HG03280 (cell line): ENCODE data around the gene ZNF566.
"Not testable (repeated sequence)": the region's sequence is repeated elsewhere in the genome, so short reads cannot be mapped to it uniquely, and the experiment has no call there.

Source experiments
- ATAC-seq: cut with Tn5 transposase; IDR thresholded peaks from one replicate; pipeline ENCODE4 v1.9.1; 2021; ENCODE audit warnings: mild to moderate bottlenecking, moderate library complexity; ENCODE audit not compliant: unreplicated experiment

ZNF566 gene

GRCh38 chr19:36489118-36489919 lies at the start of gene ZNF566:
Gene ZNF566, minus strand, starts transcription at chr19:36489561. Its CDS starts 13,004 bp downstream, at chr19:36476557.
- peak; percentile 80 for ATAC-seq

DNA sequence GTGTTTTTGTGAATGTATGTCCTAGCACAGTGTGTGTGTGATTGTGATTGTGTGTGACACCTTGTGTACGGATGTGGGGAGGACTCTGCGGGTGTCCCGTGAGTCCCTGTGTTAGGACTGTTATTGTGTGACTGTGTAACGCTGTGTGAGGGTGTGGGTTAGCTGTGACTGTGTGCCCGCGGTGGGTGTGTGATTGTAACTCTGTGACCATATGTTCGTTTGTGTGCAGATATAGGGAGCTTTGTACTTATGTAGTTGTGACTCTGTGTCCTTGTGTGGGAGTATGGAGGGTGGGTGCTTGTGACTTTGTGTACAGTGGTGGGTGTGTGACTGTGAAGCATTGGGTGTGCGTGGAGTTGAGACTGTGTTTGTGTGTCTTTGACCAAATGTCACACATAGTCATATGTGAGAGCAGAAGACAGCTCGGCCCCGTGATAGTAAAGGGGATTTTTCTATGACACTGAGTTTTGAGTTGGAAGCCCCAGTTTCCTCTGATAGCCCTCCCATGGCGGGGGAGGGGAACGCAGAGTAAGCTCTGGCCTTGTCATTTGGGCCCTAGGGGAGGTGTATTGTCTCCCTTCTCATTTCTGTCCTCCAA lies 39.7 kb upstream of the ZNF566 start:
- peak; percentile 21 for ATAC-seq

DNA sequence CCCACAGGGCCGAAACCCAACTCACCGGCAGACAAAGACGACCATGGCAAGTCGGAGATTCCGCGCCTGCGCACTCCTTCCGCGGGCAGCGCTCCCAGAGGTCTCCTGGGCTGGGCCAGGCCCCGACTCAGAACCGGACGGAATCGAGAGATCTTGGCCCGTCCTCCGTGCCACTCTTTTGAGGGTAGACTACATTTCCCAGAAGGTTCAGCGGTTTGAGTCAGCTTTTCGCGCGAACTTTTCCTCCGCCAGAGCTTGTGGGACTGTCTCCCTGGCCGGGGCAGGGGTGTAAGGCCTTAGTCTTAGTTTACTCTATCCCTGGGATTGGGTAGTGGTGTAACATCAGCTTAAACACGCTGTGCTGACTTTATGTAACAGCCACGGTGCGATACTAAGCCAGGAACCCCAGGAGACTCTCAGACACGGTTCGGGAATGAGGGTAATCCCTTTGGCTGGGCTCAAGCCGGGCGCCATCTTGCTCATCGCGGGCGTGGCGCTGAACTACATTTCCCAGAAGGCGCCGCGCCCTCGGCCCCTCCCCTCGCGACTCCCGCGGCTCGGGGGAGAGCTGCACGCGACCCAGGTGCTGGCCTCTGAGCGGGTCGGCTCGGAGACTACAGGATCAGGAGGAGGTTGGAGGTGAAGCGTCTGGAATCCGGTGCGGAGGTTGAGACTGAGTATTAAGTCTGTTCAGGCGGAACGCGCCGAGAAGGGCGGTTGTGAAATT lies 39.0 kb upstream of the ZNF566 start, which contains the start of gene ZNF260:
Gene ZNF260, minus strand, starts transcription at position 78 of the 727 bp plus-strand sequence. CDS start 13,033 bp downstream, outside the sequence.
- ATAC-seq: peak; percentile 86

DNA sequence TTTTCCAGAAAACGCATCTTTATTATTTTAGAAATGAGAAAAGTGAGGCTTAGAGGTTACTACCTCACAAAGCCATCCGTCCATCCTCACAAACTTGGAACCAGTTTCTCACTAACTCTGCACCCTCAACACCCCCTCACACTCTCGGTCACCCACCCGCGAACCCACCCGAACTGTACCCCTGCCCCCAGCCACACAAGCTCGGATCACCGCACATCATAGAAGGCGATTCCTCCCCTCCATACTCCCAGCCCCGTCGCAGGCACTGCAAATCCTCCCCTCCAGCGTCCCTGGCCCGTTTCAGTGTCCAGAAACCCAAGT lies 38.5 kb upstream of the ZNF566 start:
- ATAC-seq: peak; percentile 4

- no peak for ATAC-seq
Observed at GRCh38 chr19:36527341-36527740, 38.0 kb upstream of the ZNF566 start.

GRCh38 chr19:36526581-36526980 lies 37.2 kb upstream of the ZNF566 start:
- ATAC-seq: no peak

DNA sequence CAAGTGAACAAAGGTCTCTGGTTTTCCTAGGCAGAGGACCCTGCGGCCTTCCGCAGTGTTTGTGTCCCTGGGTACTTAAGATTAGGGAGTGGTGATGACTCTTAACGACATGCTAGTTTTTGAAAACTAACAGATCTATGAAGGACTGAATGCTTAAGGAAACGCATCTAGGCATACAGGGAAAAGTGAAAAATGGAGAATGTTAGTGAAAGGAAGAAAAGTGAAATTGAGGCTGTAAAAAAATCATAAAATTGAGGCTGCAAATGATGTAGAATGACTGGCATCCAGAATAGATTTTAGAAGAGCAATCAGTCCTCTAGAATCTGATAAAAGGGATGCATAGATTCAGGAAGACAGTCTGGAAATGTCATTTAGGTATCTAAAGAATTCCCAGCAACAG lies 35.3 kb upstream of the ZNF566 start:
- ATAC-seq: no peak

GRCh38 chr19:36514012-36514612 lies 24.8 kb upstream of the ZNF566 start:
- no peak for ATAC-seq

DNA sequence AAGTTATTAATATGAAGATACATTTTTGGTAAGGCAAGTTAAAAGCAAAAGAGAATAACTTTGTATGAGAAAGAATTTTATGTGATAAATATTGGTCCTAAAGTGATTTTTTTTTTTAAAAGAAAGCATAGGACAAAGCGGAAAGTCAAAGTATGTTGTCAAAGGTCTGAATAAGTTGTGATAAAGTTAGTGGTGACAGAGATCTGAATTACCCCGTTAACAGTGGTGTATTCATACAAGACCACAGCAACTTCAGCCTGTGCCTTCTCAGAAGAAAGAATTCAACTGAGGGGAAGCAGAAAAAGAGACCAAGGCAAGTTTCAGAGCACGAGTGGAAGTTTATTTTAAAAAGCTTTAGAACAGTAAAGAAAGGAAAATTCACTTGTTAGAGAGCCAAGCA lies 19.0 kb upstream of the ZNF566 start:
- no peak for ATAC-seq

GRCh38 chr19:36501973-36502372 lies 12.6 kb upstream of the ZNF566 start:
- no peak for ATAC-seq

- ATAC-seq: no peak
Observed at GRCh38 chr19:36497001-36497400, 7.6 kb upstream of the ZNF566 start.

DNA sequence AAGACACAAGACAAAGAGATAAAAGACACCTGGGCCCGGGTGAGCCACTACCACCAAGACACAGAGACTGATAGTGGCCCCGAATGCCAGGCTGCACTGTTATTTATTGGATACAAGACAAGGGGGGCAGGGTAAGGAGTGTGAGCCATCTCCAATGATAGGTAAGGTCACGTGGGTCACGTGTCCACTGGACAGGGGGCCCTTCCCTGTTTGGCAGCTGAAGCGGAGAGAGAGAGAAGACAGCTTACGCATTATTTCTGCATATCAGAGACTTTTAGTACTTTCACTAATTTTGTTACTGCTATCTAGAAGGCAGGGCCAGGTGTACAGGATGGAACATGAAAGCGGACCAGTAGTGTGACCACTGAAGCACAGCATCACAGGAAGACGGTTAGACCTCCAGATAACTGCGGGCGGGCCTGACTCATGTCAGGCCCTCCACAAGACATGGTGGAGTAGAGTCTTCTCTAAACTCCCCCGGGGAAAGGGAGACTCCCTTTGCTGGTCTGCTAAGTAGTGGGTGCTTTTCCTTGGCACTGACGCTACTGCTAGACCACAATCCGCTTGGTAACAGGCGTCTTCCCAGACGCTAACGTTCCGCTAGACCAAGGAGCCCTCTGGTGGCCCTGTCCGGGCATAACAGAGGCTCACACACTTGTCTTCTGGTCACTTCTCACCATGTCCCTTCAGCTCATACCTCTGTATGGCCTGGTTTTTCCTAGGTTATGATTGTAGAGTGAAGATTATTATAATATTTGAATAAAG lies 3.5 kb upstream of the ZNF566 start:
- ATAC-seq: not testable (repeated sequence)

DNA sequence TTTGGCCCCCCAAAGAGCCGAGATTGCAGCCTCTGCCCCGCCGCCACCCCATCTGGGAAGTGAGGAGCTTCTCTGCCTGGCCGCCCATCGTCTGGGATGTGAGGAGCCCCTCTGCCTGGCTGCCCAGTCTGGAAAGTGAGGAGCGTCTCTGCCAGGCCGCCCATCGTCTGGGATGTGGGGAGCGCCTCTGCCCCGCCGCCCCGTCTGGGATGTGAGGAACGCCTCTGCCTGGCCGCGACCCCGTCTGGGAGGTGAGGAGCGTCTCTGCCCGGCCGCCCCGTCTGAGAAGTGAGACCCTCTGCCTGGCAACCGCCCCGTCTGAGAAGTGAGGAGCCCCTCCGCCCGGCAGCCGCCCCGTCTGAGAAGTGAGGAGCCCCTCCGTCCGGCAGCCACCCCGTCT lies 1.5 kb upstream of the ZNF566 start:
- ATAC-seq: not testable (repeated sequence)

- peak; percentile 61 for ATAC-seq
Observed at GRCh38 chr19:36489920-36490415, 607 bp upstream of the ZNF566 start.

- ATAC-seq: no peak
Observed at GRCh38 chr19:36488846-36489117, 579 bp downstream of the ZNF566 start.

DNA sequence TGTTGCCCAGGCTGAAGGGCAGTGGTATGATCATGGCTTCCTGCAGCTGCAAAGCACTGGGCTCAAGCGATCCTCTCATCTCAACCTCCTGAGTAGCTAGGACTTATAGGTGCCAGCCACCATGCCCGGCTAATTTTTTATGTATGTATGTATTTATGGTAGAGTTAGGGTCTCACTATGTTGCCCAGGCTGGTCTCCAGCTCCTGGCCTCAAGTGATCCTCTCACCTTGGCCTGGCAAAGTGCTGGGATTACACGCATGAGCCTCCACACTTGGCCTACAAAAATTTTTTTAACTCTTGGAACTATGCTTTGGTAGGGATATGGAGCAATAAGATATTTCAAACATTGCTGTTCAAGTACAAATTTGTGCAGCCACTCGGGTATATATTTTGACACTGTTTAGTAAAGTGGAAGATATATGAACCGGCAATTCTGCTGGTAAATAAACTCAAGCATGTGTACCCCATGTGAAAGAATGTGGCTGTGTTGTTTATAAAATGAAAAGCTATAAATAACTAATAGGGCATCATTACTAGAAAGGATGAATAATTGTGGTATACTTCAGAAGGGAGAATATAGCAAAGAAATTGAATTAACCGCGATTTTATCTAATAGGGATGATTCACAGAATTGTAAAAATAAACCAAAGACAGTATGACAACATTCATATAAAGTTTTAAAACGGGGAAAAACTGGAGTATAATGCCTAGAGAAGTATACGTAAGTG lies 1.1 kb downstream of the ZNF566 start:
- no peak for ATAC-seq

DNA sequence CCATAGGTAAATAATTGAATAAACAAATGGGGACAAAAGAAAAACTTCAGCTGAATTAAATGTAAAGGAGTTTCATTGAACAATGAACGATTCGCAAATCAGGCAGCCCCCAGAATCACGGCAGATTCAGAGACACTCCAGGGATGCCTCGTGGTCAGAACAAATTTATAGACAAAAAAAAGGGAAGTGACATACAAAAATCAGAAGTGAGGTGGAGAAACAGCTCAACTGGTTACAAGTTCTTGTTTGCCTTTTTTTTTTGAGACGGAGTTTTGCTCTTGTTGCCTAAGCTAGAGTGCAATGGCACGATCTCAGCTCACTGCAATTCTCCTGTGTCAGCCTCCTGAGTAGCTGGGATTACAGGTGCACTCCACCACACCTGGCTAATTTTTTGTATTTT lies 5.7 kb downstream of the ZNF566 start:
- no peak for ATAC-seq

GRCh38 chr19:36482876-36483275 lies 6.5 kb downstream of the ZNF566 start:
- no peak for ATAC-seq

DNA sequence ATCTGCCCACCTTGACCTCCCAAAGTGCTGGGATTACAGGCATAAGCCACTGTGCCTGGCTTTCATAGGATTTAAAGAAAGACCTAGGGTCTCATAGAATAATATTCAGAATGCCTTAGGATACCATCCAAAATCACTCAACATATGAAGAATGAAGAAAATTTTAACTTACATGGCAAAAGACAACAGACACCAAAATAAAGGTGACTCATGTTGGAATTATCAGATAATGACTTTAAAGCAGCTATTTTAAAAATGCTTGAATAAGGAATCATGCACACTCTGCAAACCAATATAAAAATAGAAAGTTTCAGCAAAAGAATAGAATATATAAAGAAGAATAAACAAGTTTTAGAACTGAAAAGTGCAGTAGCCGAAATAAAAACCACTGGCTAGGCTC lies 29.3 kb downstream of the ZNF566 start:
- ATAC-seq: no peak

- no peak for ATAC-seq
Observed at GRCh38 chr19:36456831-36457230, 32.5 kb downstream of the ZNF566 start.
